Activated naive CD4-positive, alpha-beta T cell treated with anti-CD3 and anti-CD28 coated beads, Interleukin-2, amount 50 U/mL, for 24 hours (primary cell): ENCODE data around the gene HMGN5.

Experiments used
- H3K27ac Mint-ChIP-seq: one replicate; pipeline ENCODE4 v1.8.0; 2021; ENCODE audit warnings: mild to moderate bottlenecking, mixed read lengths
- H3K27me3 Mint-ChIP-seq: one replicate; pipeline ENCODE4 v1.8.0; 2021; ENCODE audit warnings: mixed read lengths
- H3K36me3 Mint-ChIP-seq: one replicate; pipeline ENCODE4 v1.8.0; 2021; ENCODE audit warnings: mixed read lengths
- H3K4me1 Mint-ChIP-seq: one replicate; pipeline ENCODE4 v1.8.0; 2021; ENCODE audit warnings: mixed read lengths
- H3K4me3 Mint-ChIP-seq: one replicate; pipeline ENCODE4 v1.8.0; 2021; ENCODE audit warnings: mild to moderate bottlenecking, mixed read lengths
- H3K9me3 Mint-ChIP-seq: one replicate; pipeline ENCODE4 v1.8.0; 2021; ENCODE audit warnings: mixed read lengths

HMGN5 gene

GRCh38 chrX:81195712-81196111, 6.0 kb downstream of the HMGN5 start:
- Mint-ChIP-seq H3K27ac (no peak overlapping the region), H3K27me3 (no peaks in the 10 kb centered on the region), H3K4me3 (no peak overlapping the region), H3K9me3 (no peaks in the 10 kb centered on the region), H3K4me1 (peaks cover 15% of the 10 kb centered on the region), H3K36me3 (peaks cover 4% of the 10 kb centered on the region)

- no peak overlapping the region for H3K4me3 Mint-ChIP-seq
- H3K4me1 Mint-ChIP-seq: peaks cover 15% of the 10 kb centered on the region
- H3K36me3 Mint-ChIP-seq: peaks cover 4% of the 10 kb centered on the region
- H3K27me3 Mint-ChIP-seq: no peaks in the 10 kb centered on the region
- H3K27ac Mint-ChIP-seq: no peak overlapping the region
- no peaks in the 10 kb centered on the region for H3K9me3 Mint-ChIP-seq
Measured at GRCh38 chrX:81195259-81195658, 6.5 kb downstream of the HMGN5 start.

- H3K27ac Mint-ChIP-seq: no peak overlapping the region
- H3K9me3 Mint-ChIP-seq: no peaks in the 10 kb centered on the region
- H3K27me3 Mint-ChIP-seq: no peaks in the 10 kb centered on the region
- H3K4me1 Mint-ChIP-seq: no peaks in the 10 kb centered on the region
- H3K4me3 Mint-ChIP-seq: no peak overlapping the region
- H3K36me3 Mint-ChIP-seq: no peaks in the 10 kb centered on the region
Measured at GRCh38 chrX:81174286-81174685, 27.4 kb downstream of the HMGN5 start.

GRCh38 chrX:81168391-81168790, 33.3 kb downstream of the HMGN5 start:
- Mint-ChIP-seq H3K9me3 (no peaks in the 10 kb centered on the region), H3K27ac (no peak overlapping the region), H3K27me3 (no peaks in the 10 kb centered on the region), H3K4me1 (no peaks in the 10 kb centered on the region), H3K4me3 (no peak overlapping the region), H3K36me3 (no peaks in the 10 kb centered on the region)

GRCh38 chrX:81121513-81122363, 80.0 kb downstream of the HMGN5 start:
- Mint-ChIP-seq H3K9me3 (no peaks in the 10 kb centered on the region), H3K4me3 (peak overlapping the region; percentile 90), H3K4me1 (peaks cover 8% of the 10 kb centered on the region), H3K27ac (peak overlapping the region; percentile 82), H3K27me3 (no peaks in the 10 kb centered on the region), H3K36me3 (no peaks in the 10 kb centered on the region)

- no peaks in the 10 kb centered on the region for H3K9me3 Mint-ChIP-seq
- no peak overlapping the region for H3K27ac Mint-ChIP-seq
- H3K36me3 Mint-ChIP-seq: no peaks in the 10 kb centered on the region
- H3K27me3 Mint-ChIP-seq: no peaks in the 10 kb centered on the region
- peak overlapping the region; percentile 90 for H3K4me3 Mint-ChIP-seq
- peaks cover 8% of the 10 kb centered on the region for H3K4me1 Mint-ChIP-seq
Measured at GRCh38 chrX:81120936-81121371, 80.8 kb downstream of the HMGN5 start.

GRCh38 chrX:81120258-81120935, 81.3 kb downstream of the HMGN5 start:
- H3K27ac Mint-ChIP-seq: no peak overlapping the region

GRCh38 chrX:81114757-81115156, 87.0 kb downstream of the HMGN5 start:
- peaks cover 4% of the 10 kb centered on the region for H3K36me3 Mint-ChIP-seq
- H3K4me1 Mint-ChIP-seq: peaks cover 3% of the 10 kb centered on the region
- no peak overlapping the region for H3K4me3 Mint-ChIP-seq
- H3K27me3 Mint-ChIP-seq: no peaks in the 10 kb centered on the region
- no peaks in the 10 kb centered on the region for H3K9me3 Mint-ChIP-seq
- no peak overlapping the region for H3K27ac Mint-ChIP-seq

More at GRCh38 chrX:81120258-81120935, 81.3 kb downstream of the HMGN5 start:
- Mint-ChIP-seq H3K27me3 (no peaks in the 10 kb centered on the region), H3K4me3 (peak overlapping the region; percentile 90), H3K4me1 (peaks cover 8% of the 10 kb centered on the region), H3K36me3 (no peaks in the 10 kb centered on the region), H3K9me3 (no peaks in the 10 kb centered on the region)

GRCh38 chrX:81110286-81110685, 91.4 kb downstream of the HMGN5 start:
- peaks cover 7% of the 10 kb centered on the region for H3K36me3 Mint-ChIP-seq
- H3K9me3 Mint-ChIP-seq: no peaks in the 10 kb centered on the region
- peaks cover 3% of the 10 kb centered on the region for H3K27me3 Mint-ChIP-seq
- no peaks in the 10 kb centered on the region for H3K4me1 Mint-ChIP-seq
- no peak overlapping the region for H3K27ac Mint-ChIP-seq
- no peak overlapping the region for H3K4me3 Mint-ChIP-seq

- Mint-ChIP-seq H3K27ac (no peak overlapping the region), H3K9me3 (no peaks in the 10 kb centered on the region), H3K36me3 (no peaks in the 10 kb centered on the region), H3K4me3 (no peak overlapping the region), H3K27me3 (no peaks in the 10 kb centered on the region), H3K4me1 (no peaks in the 10 kb centered on the region)
Measured at GRCh38 chrX:81082649-81083048, 119.1 kb downstream of the HMGN5 start.
